ENCODE measurements around the gene RND2. TPM values are rescaled to one million over a fixed set of nuclear protein-coding genes. Genes with fewer than 3 reads are reported as not detected.

RND2 gene
- total and polyA plus RNA-seq, 2 of the 13 experiments (the other 11 are each of a cell fraction or from before 2014, with no cell fraction given), result 0.05 to 0.11 TPM

- BruUV-seq (replicated peaks), result no TSS peak
- ATAC-seq, result no peak; the same call in 2 of the 3 replicates
- Histone ChIP-seq H3K9me3 (ENCODE audit: low read length) (no peaks in the 10 kb centered on the region), H2AFZ (ENCODE audit: low read length) (no peak overlapping the region), H3K9ac (ENCODE audit: insufficient read depth, low read depth, low read length) (no peak overlapping the region), H3K4me1 (ENCODE audit: insufficient read depth, low read length) (peaks cover 54% of the 10 kb centered on the region), H4K20me1 (ENCODE audit: insufficient read depth, low read length) (no peaks in the 10 kb centered on the region), H3K79me2 (ENCODE audit: insufficient read depth, low read length) (no peaks in the 10 kb centered on the region), H3K36me3 (replicated peaks in 1 of 2; ENCODE audit: control insufficient read depth in 1 of 2, insufficient read depth in 2 of 2, low read length in 2 of 2) (no peaks in the 10 kb centered on the region), H3K4me3 (replicated peaks in 1 of 3; ENCODE audit: insufficient read depth in 1 of 3, low read depth in 2 of 3, low read length in 3 of 3) (no peak overlapping the region), H3K27ac (ENCODE audit: extremely low read length, insufficient read depth, low read length) (no peak overlapping the region), H3K27me3 (ENCODE audit: control insufficient read depth in 1 of 2, insufficient read depth in 2 of 2, low read length in 2 of 2) (no peaks in the 10 kb centered on the region), H3K4me2 (ENCODE audit: low read depth, low read length) (peak overlapping the region; percentile 92)
- DNase-seq (ENCODE audit: low spot score), result no peak
- in situ Hi-C loops (cut with HindIII; ENCODE audit: extremely low pct_ligation_motif_present, low pct_unique_long_range_greater_than_20kb), result no loop called here
- 68% methylated on average over 9 of the region's 9 CpGs for WGBS (ENCODE audit: low lambda C conversion rate)
- TF ChIP-seq KDM5B (CRISPR knock-in tag; IDR thresholded peaks at IDR 0.05; ENCODE audit: borderline replicate concordance), result 0 out of 2 replicates have a peak, but pooled peaks have one; percentile 3
- no peak for TF ChIP-seq ZNF784 (CRISPR knock-in tag; IDR thresholded peaks at IDR 0.05; ENCODE audit: borderline replicate concordance)
- TF ChIP-seq ZNF337 (CRISPR knock-in tag; IDR thresholded peaks at IDR 0.05; ENCODE audit: borderline replicate concordance, low read depth), result no peak
- no peak for TF ChIP-seq ZBTB46 (CRISPR knock-in tag; IDR thresholded peaks at IDR 0.05; ENCODE audit: borderline replicate concordance)
- TF ChIP-seq TRIM22 (IDR thresholded peaks at IDR 0.05), result no peak
- no peak for TF ChIP-seq RBM39 (IDR thresholded peaks at IDR 0.05; ENCODE audit: low read depth, low read length, poor library complexity, severe bottlenecking)
- intact Hi-C loops (cut with micrococcal nuclease; ENCODE audit: unreplicated experiment), result loop anchor here (2.0 kb wide), 1 partner anchor 41 kb away; no protein-coding TSS in a partner anchor
- FAIRE-seq, result no peak
- ChIA-PET POLR2A (interaction anchor here (1.0 to 3.9 kb wide), 7 partner anchors 12 to 289 kb away, joined by 3 to 22 read pairs (median 5); partner anchors contain the start of genes RPL27 and TMEM106A), CTCF (ENCODE audit: low intra/inter-chr PET ratio, low total read pairs) (no interaction called here)
Observed at GRCh38 chr17:43027091-43028032, 2.3 kb downstream of the RND2 start.

Measured in HepG2 (cell line).